IMR-90 (cell line): Measurements from ENCODE around the gene POFUT1. TPM values are rescaled to one million over a fixed set of nuclear protein-coding genes. Genes with fewer than 3 reads are reported as not detected.

ENCODE experiments used
- ATAC-seq: fragments of 200-7000 bp; cut with Tn5 transposase; 2 replicates; pipeline ENCODE4 v1.9.1; 2020; ENCODE audit warnings: low read depth, mild to moderate bottlenecking, moderate library complexity
- BruUV-seq: library from RNA; stranded (reverse); fragments of 400-500 nt; replicated peaks from 2 replicates; lab custom pipeline; 2021; lab: Mats Ljungman, UMichigan
- CTCF ChIA-PET: fragments of 300-600 bp; formaldehyde crosslinking; extraction: SDS; loops from one replicate; lab custom pipeline; 2021; ENCODE audit warnings: antibody characterized with exemption; lab: Yijun Ruan, JAX
- POLR2A ChIA-PET: fragments of 300-600 bp; sonication (Branson Sonifier 250); formaldehyde crosslinking; loops from one replicate; lab custom pipeline; 2022; ENCODE audit warnings: antibody characterized with exemption; ENCODE audit not compliant: unreplicated experiment; lab: Charles Lee
- DNase-seq: peaks from one replicate; pipeline ENCODE4 v3.0.0; 2013
- H2AFZ ChIP-seq: replicated peaks from 2 replicates; pipeline ENCODE3; 2013; ENCODE audit warnings: low read length, mild to moderate bottlenecking; ENCODE audit not compliant: poor library complexity
- H2AK5ac ChIP-seq: 2 replicates; pipeline ENCODE4 v1.6.1; 2013; ENCODE audit warnings: low read depth, low read length, inconsistent platforms
- H2AK9ac ChIP-seq: replicated peaks from 2 replicates; pipeline ENCODE3; 2013; ENCODE audit warnings: mild to moderate bottlenecking, low read depth, low read length, moderate library complexity; ENCODE audit not compliant: poor library complexity
- H2BK120ac ChIP-seq: 2 replicates; pipeline ENCODE4 v1.6.1; 2013; ENCODE audit warnings: low read depth, low read length, inconsistent platforms
- H2BK15ac ChIP-seq: 3 replicates; pipeline ENCODE4 v1.6.1; 2013; ENCODE audit warnings: low read depth, low read length, inconsistent platforms
- H2BK20ac ChIP-seq: 2 replicates; pipeline ENCODE4 v1.6.1; 2013; ENCODE audit warnings: low read depth, mild to moderate bottlenecking, inconsistent platforms, low read length, moderate library complexity
- H2BK5ac ChIP-seq: 2 replicates; pipeline ENCODE4 v1.6.1; 2013; ENCODE audit warnings: mild to moderate bottlenecking, low read depth, low read length, inconsistent platforms; ENCODE audit not compliant: poor library complexity, severe bottlenecking
- H3K14ac ChIP-seq: replicated peaks from 2 replicates; pipeline ENCODE4 v1.6.1; 2013; ENCODE audit warnings: low read depth, low read length, inconsistent platforms
- H3K18ac ChIP-seq: 2 replicates; pipeline ENCODE4 v1.6.1; 2013; ENCODE audit warnings: low read depth, low read length, control low read depth
- H3K23ac ChIP-seq: 2 replicates; pipeline ENCODE4 v1.6.1; 2013; ENCODE audit warnings: low read depth, low read length, inconsistent platforms
- H3K27ac ChIP-seq: 2 replicates; pipeline ENCODE4 v1.5.1; 2013; ENCODE audit warnings: mild to moderate bottlenecking, control low read depth, low read length; ENCODE audit not compliant: insufficient read depth
- H3K27me3 ChIP-seq: 2 replicates; pipeline ENCODE4 v1.6.1; 2013; ENCODE audit warnings: low read length; ENCODE audit not compliant: control insufficient read depth, insufficient read depth
- H3K36me3 ChIP-seq: 2 replicates; pipeline ENCODE4 v1.6.1; 2013; ENCODE audit warnings: low read length, mixed read lengths; ENCODE audit not compliant: control insufficient read depth, insufficient read depth
- H3K4ac ChIP-seq: 2 replicates; pipeline ENCODE4 v1.6.1; 2013; ENCODE audit warnings: low read depth, low read length, inconsistent platforms
- H3K4me1 ChIP-seq: 2 replicates; pipeline ENCODE4 v1.6.1; 2013; ENCODE audit warnings: low read length, mixed read lengths; ENCODE audit not compliant: control insufficient read depth, insufficient read depth
- H3K4me2 ChIP-seq: 2 replicates; pipeline ENCODE4 v1.6.1; 2013; ENCODE audit warnings: low read depth, mild to moderate bottlenecking, control low read depth, low read length, moderate library complexity
- H3K4me3 ChIP-seq: 2 replicates; pipeline ENCODE4 v1.5.1; 2013; ENCODE audit warnings: low read depth, mild to moderate bottlenecking, control low read depth, low read length, moderate library complexity; ENCODE audit not compliant: insufficient read depth
- H3K56ac ChIP-seq: 2 replicates; pipeline ENCODE4 v1.6.1; 2013; ENCODE audit warnings: low read length, inconsistent platforms; ENCODE audit not compliant: insufficient read depth; ENCODE audit errors: extremely low read depth
- H3K79me1 ChIP-seq, 2 experiments: 2 replicates each; pipeline ENCODE4 v1.6.1; 2013; ENCODE audit warnings: low read length in 2 of 2, inconsistent platforms in 1 of 2, low read depth in 1 of 2
- H3K9ac ChIP-seq: 2 replicates; pipeline ENCODE4 v1.6.1; 2013; ENCODE audit warnings: low read depth, low read length, control low read depth
- H3K9me1 ChIP-seq: 2 replicates; pipeline ENCODE4 v1.6.1; 2013; ENCODE audit warnings: low read length, inconsistent platforms; ENCODE audit not compliant: insufficient read depth
- H3K9me3 ChIP-seq: 2 replicates; pipeline ENCODE4 v1.6.1; 2013; ENCODE audit warnings: low read length; ENCODE audit not compliant: control insufficient read depth, insufficient read depth
- H4K20me1 ChIP-seq: 2 replicates; pipeline ENCODE4 v1.6.1; 2013; ENCODE audit warnings: low read length, inconsistent platforms; ENCODE audit not compliant: insufficient read depth
- H4K5ac ChIP-seq: 2 replicates; pipeline ENCODE4 v1.6.1; 2013; ENCODE audit warnings: mild to moderate bottlenecking, low read depth, low read length, control low read depth
- H4K8ac ChIP-seq, 2 experiments: 2 replicates each; pipeline ENCODE4 v1.6.1; 2013; ENCODE audit warnings: low read depth in 2 of 2, low read length in 2 of 2, control low read depth in 1 of 2, inconsistent platforms in 1 of 2
- H4K91ac ChIP-seq: 2 replicates; pipeline ENCODE4 v1.6.1; 2013; ENCODE audit warnings: low read depth, low read length, inconsistent platforms; ENCODE audit not compliant: insufficient read depth
- CEBPB ChIP-seq: IDR thresholded peaks from 2 replicates; pipeline ENCODE4 v1.6.1; 2012; ENCODE audit warnings: low read depth, low read length, improper control_type of control experiment
- FOS ChIP-seq: fragments of 150-350 bp; IDR thresholded peaks from 2 replicates; pipeline ENCODE4 v1.6.1; 2016; ENCODE audit warnings: low read depth, low read length
- MAFK ChIP-seq: IDR thresholded peaks from 2 replicates; pipeline ENCODE4 v1.6.1; 2012; ENCODE audit warnings: low read depth, low read length, improper control_type of control experiment
- MAZ ChIP-seq: IDR thresholded peaks from 2 replicates; pipeline ENCODE4 v1.6.1; 2012; ENCODE audit warnings: low read depth, mild to moderate bottlenecking, low read length, improper control_type of control experiment, moderate library complexity, borderline replicate concordance
- MXI1 ChIP-seq: IDR thresholded peaks from 2 replicates; pipeline ENCODE4 v1.6.1; 2012; ENCODE audit warnings: low read depth, mild to moderate bottlenecking, low read length, moderate library complexity, borderline replicate concordance
- NFE2L2 ChIP-seq: fragments of 150-350 bp; IDR thresholded peaks from 2 replicates; pipeline ENCODE4 v1.6.1; 2016; ENCODE audit warnings: low read depth, mild to moderate bottlenecking, low read length
- RCOR1 ChIP-seq: IDR thresholded peaks from 2 replicates; pipeline ENCODE4 v1.6.1; 2012; ENCODE audit warnings: mild to moderate bottlenecking, low read length, improper control_type of control experiment; ENCODE audit not compliant: insufficient replicate concordance
- SMC3 ChIP-seq: fragments of 150-350 bp; IDR thresholded peaks from 2 replicates; pipeline ENCODE4 v1.6.1; 2016; ENCODE audit warnings: low read depth, mild to moderate bottlenecking, antibody characterized with exemption, low read length, moderate library complexity
- WGBS, 2 experiments: methylation state at CpG; one replicate each; pipeline versions ENCODE4 v1.1.5 to v1.1.7; 2013; ENCODE audit warnings: missing lambda C conversion rate in 2 of 2; ENCODE audit not compliant: insufficient read length in 1 of 2; ENCODE audit errors: extremely low coverage in 2 of 2; 5-methylcytosine and 5-hydroxymethylcytosine counted together
- dilution Hi-C: fragments of 300-500 bp; cut with HindIII; formaldehyde crosslinking; loops from one replicate; pipeline ENCODE4 v1.14.3; 2018; ENCODE audit warnings: low sequenced_read_pairs; ENCODE audit not compliant: unreplicated experiment
- in situ Hi-C: fragments of 300-500 bp; cut with MboI; formaldehyde crosslinking; loops from 3 replicates; pipeline ENCODE4 v1.14.3; 2019; ENCODE audit warnings: low sequenced_read_pairs, inconsistent platforms, mixed read lengths
- intact Hi-C: fragments of 100-400 bp; cut with micrococcal nuclease; formaldehyde crosslinking; loops from 2 replicates; pipeline ENCODE4 v1.10.0; 2022
- polyA plus RNA-seq, 3 experiments: library from polyadenylated mRNA; depleted of rRNA; stranded (reverse); fragments of >200 nt; gene quantifications; 2 replicates each; pipeline ENCODE4 v1.2.3, GENCODE V29; 2012; ENCODE audit warnings: low replicate concordance in 1 of 3
- total RNA-seq: library from RNA; depleted of rRNA; stranded (reverse); fragments of >200 nt; gene quantifications from 2 replicates; pipeline ENCODE4 v1.2.3, GENCODE V29; 2012

POFUT1 gene
- total and polyA plus RNA-seq, 2 of the 4 experiments (the other 2 are of a cell fraction) = 25.5 to 41.1 TPM

DNA sequence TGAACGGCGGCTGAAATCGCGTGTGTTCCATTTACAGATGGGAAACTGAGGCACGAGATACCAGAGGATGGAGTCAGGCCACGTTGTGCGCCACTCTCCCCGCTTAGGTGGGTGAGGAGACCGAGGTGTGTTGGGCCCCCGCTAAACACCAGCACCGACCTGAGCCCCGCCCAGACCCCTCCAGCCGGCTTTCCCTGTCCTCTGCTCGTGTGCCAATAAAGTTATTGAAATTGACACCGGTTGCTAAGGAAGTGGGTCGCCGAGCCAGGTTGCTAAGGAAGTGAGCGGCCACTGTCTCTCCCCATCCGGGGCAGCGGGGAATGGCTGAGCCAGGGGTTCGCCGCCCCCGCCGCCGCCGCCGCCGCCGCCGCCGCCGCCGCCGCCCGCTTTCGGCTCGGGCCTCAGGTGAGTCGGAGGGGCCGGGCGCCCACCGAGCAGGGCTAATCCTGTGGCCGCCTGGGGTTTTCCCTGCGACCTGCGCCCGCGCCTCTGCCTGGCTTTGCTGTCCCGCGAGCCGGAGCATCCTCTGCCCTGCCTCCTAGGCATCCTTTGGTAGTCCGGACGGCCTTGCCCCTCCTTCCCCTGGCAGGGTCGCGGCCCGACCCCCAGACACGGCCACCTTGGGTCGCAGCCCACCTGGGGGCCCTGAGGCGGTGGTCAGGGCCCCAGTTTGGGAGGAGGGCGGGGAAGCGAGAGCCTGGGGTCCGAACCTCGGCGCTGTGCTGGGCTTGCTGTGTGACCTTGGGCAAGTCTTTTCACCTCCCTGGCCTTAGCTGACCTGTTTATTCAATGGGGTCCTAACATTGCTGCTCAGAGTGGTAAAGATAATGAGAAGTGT lies 69.9 kb downstream of the POFUT1 start, which contains the start of gene KIF3B:
KIF3B (plus strand) TSS at position 291 of the 838 bp plus-strand sequence. CDS start 32,127 bp downstream, outside the sequence.
- H3K9ac ChIP-seq = peak within 1 kb of the TSS; percentile 76
- in situ Hi-C loops (no loop called here), dilution Hi-C loops (no loop called here), intact Hi-C loops (no loop called here)
- H3K18ac ChIP-seq = peak within 1 kb of the TSS; percentile 77
- H3K4me2 ChIP-seq = peak within 1 kb of the TSS; percentile 97
- H3K4ac ChIP-seq = peak within 1 kb of the TSS; percentile 98
- peaks cover 13% of the 10 kb centered on the region for H3K9me1 ChIP-seq
- H4K5ac ChIP-seq = peak within 1 kb of the TSS; percentile 99
- H2BK5ac ChIP-seq = peak within 1 kb of the TSS; percentile 44
- H4K20me1 ChIP-seq = no peaks in the 10 kb centered on the region
- peak within 1 kb of the TSS; percentile 90 for H3K4me3 ChIP-seq
- peak within 1 kb of the TSS; percentile 98 for H4K91ac ChIP-seq
- peak within 1 kb of the TSS; percentile 86; the same call in 1 of the 2 replicates for H2BK120ac ChIP-seq
- peak within 1 kb of the TSS; percentile 87; the same call in 1 of the 3 replicates for H2BK15ac ChIP-seq
- H3K27ac ChIP-seq = peak within 1 kb of the TSS; percentile 50
- H2AK9ac ChIP-seq = peak within 1 kb of the TSS; percentile 98
- DNase-seq (peak; percentile 90), ATAC-seq (peak; percentile 95)
- peak within 1 kb of the TSS; percentile 68 for H2AK5ac ChIP-seq
- H2AFZ ChIP-seq = peak within 1 kb of the TSS; percentile 100
- TF ChIP-seq MAZ (peak; percentile 84), CEBPB (no peak), NFE2L2 (no peak), RCOR1 (no peak), FOS (peak; percentile 43; the same call in 1 of the 2 replicates), SMC3 (no peak), MAFK (no peak), MXI1 (no peak)
- POLR2A ChIA-PET = no interaction called here
- H2BK20ac ChIP-seq = peak within 1 kb of the TSS; percentile 50; the same call in 1 of the 2 replicates
- peak within 1 kb of the TSS; percentile 100 for H4K8ac ChIP-seq
- no peaks in the 10 kb centered on the region for H3K9me3 ChIP-seq
- H3K23ac ChIP-seq = peak within 1 kb of the TSS; percentile 98
- BruUV-seq = no TSS peak
- CTCF ChIA-PET = no interaction called here
- H3K27me3 ChIP-seq = no peaks in the 10 kb centered on the region
- peaks cover 24 to 41% of the 10 kb centered on the region in 2 experiments for H3K79me1 ChIP-seq
- H3K56ac ChIP-seq = peak within 1 kb of the TSS; percentile 69; the same call in 1 of the 2 replicates
- 6% methylated on average over 20 of the region's 62 CpGs; no CpG with 5 or more reads in 1 of the 2 experiments for WGBS, 2 experiments
- peak within 1 kb of the TSS; percentile 99 for H3K14ac ChIP-seq
- peaks cover 3% of the 10 kb centered on the region; the same call in 1 of the 2 replicates for H3K4me1 ChIP-seq
- peaks cover 2% of the 10 kb centered on the region; the same call in 1 of the 2 replicates for H3K36me3 ChIP-seq
